NCI-H446 (cell line): ENCODE measurements around the gene GUCY2C.

Source experiments
- DNase-seq, 2 experiments: peaks; one replicate each; lab custom pipeline; 2025; lab: John Stamatoyannopoulos, UW

The GUCY2C gene

GRCh38 chr12:14619741-14620501, 76.5 kb downstream of the GUCY2C start:
- no peak for DNase-seq

GRCh38 chr12:14618983-14619382, 77.4 kb downstream of the GUCY2C start:
- DNase-seq: peak in 1 of 2 experiments; percentile 33

GRCh38 chr12:14614704-14615121, 81.7 kb downstream of the GUCY2C start:
- DNase-seq: no peak

GRCh38 chr12:14613718-14614117, 82.7 kb downstream of the GUCY2C start:
- no peak for DNase-seq

GRCh38 chr12:14612898-14613445, 83.4 kb downstream of the GUCY2C start:
- peak in 1 of 2 experiments; percentile 11 for DNase-seq

- DNase-seq: no peak
These were observed 84.1 kb downstream of the GUCY2C start for GRCh38 chr12:14612250-14612649.

- no peak for DNase-seq
These were observed 84.7 kb downstream of the GUCY2C start for GRCh38 chr12:14611640-14612203.

- DNase-seq: no peak
These were observed 88.8 kb downstream of the GUCY2C start for GRCh38 chr12:14607568-14607967.

GRCh38 chr12:14605401-14605989, 90.9 kb downstream of the GUCY2C start:
- DNase-seq: no peak

GRCh38 chr12:14601692-14602478, 94.5 kb downstream of the GUCY2C start:
- DNase-seq: no peak

- DNase-seq: no peak
These were observed 98.9 kb downstream of the GUCY2C start for GRCh38 chr12:14597480-14597879.

- no peak for DNase-seq
These were observed 104.7 kb downstream of the GUCY2C start for GRCh38 chr12:14591719-14592118.

GRCh38 chr12:14589169-14590004, 107.0 kb downstream of the GUCY2C start:
- DNase-seq: no peak

GRCh38 chr12:14588571-14588970, 107.8 kb downstream of the GUCY2C start:
- no peak for DNase-seq

GRCh38 chr12:14578646-14579045, 117.8 kb downstream of the GUCY2C start:
- DNase-seq: no peak

GRCh38 chr12:14577344-14577743, 119.1 kb downstream of the GUCY2C start:
- no peak for DNase-seq

GRCh38 chr12:14576896-14577295, 119.5 kb downstream of the GUCY2C start:
- no peak for DNase-seq

GRCh38 chr12:14575585-14575984, 120.8 kb downstream of the GUCY2C start:
- DNase-seq: no peak

GRCh38 chr12:14573118-14573517, 123.3 kb downstream of the GUCY2C start:
- DNase-seq: peak in 1 of 2 experiments; percentile 49

GRCh38 chr12:14572401-14572800, 124.0 kb downstream of the GUCY2C start:
- DNase-seq: no peak

GRCh38 chr12:14571779-14572178, 124.6 kb downstream of the GUCY2C start:
- DNase-seq: no peak
